GM12878 (cell line): ENCODE results near the gene MBOAT7. TPM values are rescaled to one million over a fixed set of nuclear protein-coding genes. Genes with fewer than 3 reads are reported as not detected.
"Not testable (repeated sequence)": the region's sequence is repeated elsewhere in the genome, so short reads cannot be mapped to it uniquely, and the experiment has no call there.

ENCODE experiments used
- ATAC-seq: fragments of 200-7000 bp; cut with Tn5 transposase; 3 replicates; pipeline ENCODE4 v1.9.1; 2020; ENCODE audit warnings: mild to moderate bottlenecking, moderate library complexity
- BruUV-seq: library from RNA; stranded (reverse); fragments of 400-500 nt; replicated peaks from 2 replicates; lab custom pipeline; 2021; lab: Mats Ljungman, UMichigan
- CTCF ChIA-PET: fragments of 300-600 bp; sonication (Branson Sonifier 250); formaldehyde crosslinking; extraction: SDS; loops from one replicate; lab custom pipeline; 2021; ENCODE audit warnings: inconsistent platforms; lab: Yijun Ruan, JAX
- POLR2A ChIA-PET: fragments of 350-600 bp; formaldehyde crosslinking; extraction: SDS; loops from one replicate; lab custom pipeline; 2021; ENCODE audit warnings: inconsistent platforms; lab: Charles Lee
- RAD21 ChIA-PET: fragments of 300-600 bp; sonication (Branson Sonifier 250); formaldehyde crosslinking; loops from one replicate; lab custom pipeline; 2023; ENCODE audit warnings: antibody characterized with exemption; ENCODE audit not compliant: unreplicated experiment; lab: Charles Lee
- SMC1A ChIA-PET: fragments of 300-600 bp; sonication (Branson Sonifier 250); formaldehyde crosslinking; loops from one replicate; lab custom pipeline; 2023; ENCODE audit not compliant: unreplicated experiment, uncharacterized antibody; lab: Charles Lee
- DNase-seq: peaks from one replicate; pipeline ENCODE4 v3.0.0-alpha.2; 2011; ENCODE audit warnings: low read depth, low spot score
- FAIRE-seq: peaks from 3 replicates; lab custom pipeline; 2011; peaks lifted over from hg19 to GRCh38; lab: Jason Lieb, UNC
- H2AFZ ChIP-seq: 2 replicates; pipeline ENCODE4 v1.6.0; 2011; ENCODE audit warnings: low read depth, low read length, control low read depth; ENCODE audit not compliant: control insufficient read depth
- H3K27ac ChIP-seq: 2 replicates; pipeline ENCODE4 v1.5.1; 2011; ENCODE audit warnings: control low read depth; ENCODE audit not compliant: control insufficient read depth, insufficient read depth
- H3K27me3 ChIP-seq, 2 experiments: replicated peaks in 1 of 2; 2 replicates each; pipeline versions ENCODE4 v1.6.0 to v1.6.1; 2011; ENCODE audit warnings: low read length in 1 of 2; ENCODE audit not compliant: control insufficient read depth in 2 of 2, insufficient read depth in 2 of 2
- H3K36me3 ChIP-seq, 2 experiments: 2 replicates each; pipeline ENCODE4 v1.5.1; 2011; ENCODE audit warnings: low read length in 1 of 2; ENCODE audit not compliant: control insufficient read depth in 2 of 2, insufficient read depth in 2 of 2
- H3K4me1 ChIP-seq: 2 replicates; pipeline ENCODE4 v1.6.1; 2011; ENCODE audit warnings: mild to moderate bottlenecking, low read length, moderate library complexity, mixed read lengths; ENCODE audit not compliant: control insufficient read depth, insufficient read depth
- H3K4me2 ChIP-seq: 2 replicates; pipeline ENCODE4 v1.6.0; 2011; ENCODE audit warnings: control low read depth; ENCODE audit not compliant: control insufficient read depth, insufficient read depth
- H3K4me3 ChIP-seq: fragments of 200-600 bp; sonication (generic); 2 replicates; pipeline ENCODE4 v1.5.1; 2016
- H3K79me2 ChIP-seq: 2 replicates; pipeline ENCODE4 v1.6.0; 2011; ENCODE audit warnings: low read length; ENCODE audit not compliant: control insufficient read depth, insufficient read depth
- H3K9ac ChIP-seq: 2 replicates; pipeline ENCODE4 v1.8.0; 2011; ENCODE audit warnings: low read length, control low read depth, mixed read lengths; ENCODE audit not compliant: control insufficient read depth, insufficient read depth
- H3K9me3 ChIP-seq: replicated peaks from 3 replicates; pipeline ENCODE4 v1.5.1; 2011; ENCODE audit warnings: mild to moderate bottlenecking, low read length; ENCODE audit not compliant: control insufficient read depth, insufficient read depth
- H4K20me1 ChIP-seq: 2 replicates; pipeline ENCODE4 v1.6.0; 2011; ENCODE audit not compliant: control insufficient read depth, insufficient read depth
- CEBPB ChIP-seq, 2 experiments: fragments of 150-350 bp in 1 of 2; IDR thresholded peaks; 2 replicates each; pipeline ENCODE4 v1.6.1; 2012 to 2014; ENCODE audit warnings: low read depth in 2 of 2, low read length in 2 of 2, borderline replicate concordance in 1 of 2, inconsistent platforms in 1 of 2
- CHD2 ChIP-seq: IDR thresholded peaks from 2 replicates; pipeline ENCODE4 v1.6.1; 2011; ENCODE audit warnings: low read depth, low read length, improper control_type of control experiment, borderline replicate concordance
- FOXK2 ChIP-seq: fragments of 450-650 bp; IDR thresholded peaks from 2 replicates; pipeline ENCODE4 v1.6.1; 2017; ENCODE audit warnings: mild to moderate bottlenecking, moderate library complexity
- IKZF1 ChIP-seq: fragments of 450-650 bp; conservative IDR thresholded peaks from 2 replicates; pipeline ENCODE4 v1.6.1; 2017; ENCODE audit warnings: antibody characterized with exemption, mild to moderate bottlenecking
- MEF2B ChIP-seq: fragments of 450-650 bp; IDR thresholded peaks from 2 replicates; pipeline ENCODE4 v1.6.1; 2018; ENCODE audit warnings: mild to moderate bottlenecking, moderate library complexity; ENCODE audit not compliant: partially characterized antibody, poor library complexity, severe bottlenecking
- NFIC ChIP-seq: IDR thresholded peaks from 2 replicates; pipeline ENCODE4 v1.6.1; 2012; ENCODE audit warnings: low read depth, mild to moderate bottlenecking, inconsistent platforms, low read length, moderate library complexity
- POLR2A ChIP-seq: IDR thresholded peaks from 2 replicates; pipeline ENCODE4 v1.6.1; 2011; ENCODE audit warnings: low read depth, mild to moderate bottlenecking, low read length
- POLR2AphosphoS2 ChIP-seq: IDR thresholded peaks from 2 replicates; pipeline ENCODE4 v1.6.1; 2011; ENCODE audit warnings: low read depth, mild to moderate bottlenecking, low read length, improper control_type of control experiment, moderate library complexity
- SMAD1 ChIP-seq: fragments of 450-650 bp; IDR thresholded peaks from 2 replicates; pipeline ENCODE4 v1.6.1; 2018; ENCODE audit warnings: mild to moderate bottlenecking, low read depth; ENCODE audit not compliant: partially characterized antibody
- SREBF1 ChIP-seq: IDR thresholded peaks from 2 replicates; pipeline ENCODE4 v1.6.1; 2012; ENCODE audit warnings: mild to moderate bottlenecking, low read length
- SREBF2 ChIP-seq: IDR thresholded peaks from 2 replicates; pipeline ENCODE4 v1.6.1; 2012; ENCODE audit warnings: mild to moderate bottlenecking, low read length
- SUZ12 ChIP-seq: fragments of 200-600 bp; sonication (generic); IDR thresholded peaks from one replicate; pipeline ENCODE4 v1.6.1; 2018; ENCODE audit warnings: antibody characterized with exemption, mild to moderate bottlenecking; ENCODE audit not compliant: unreplicated experiment
- ZNF622 ChIP-seq: fragments of 450-650 bp; IDR thresholded peaks from 2 replicates; pipeline ENCODE4 v1.6.1; 2017; ENCODE audit warnings: mild to moderate bottlenecking, inconsistent platforms
- WGBS: methylation state at CpG from one replicate; pipeline ENCODE4 v1.1.6; 2016; ENCODE audit warnings: low lambda C conversion rate; ENCODE audit not compliant: insufficient replicate concordance, insufficient coverage; ENCODE audit errors: missing lambda C conversion rate; 5-methylcytosine and 5-hydroxymethylcytosine counted together
- in situ Hi-C: fragments of 300-500 bp; cut with MboI; formaldehyde crosslinking; loops from 9 replicates; pipeline ENCODE4 v1.14.3; 2018; ENCODE audit warnings: mixed read lengths
- intact Hi-C: fragments of 100-400 bp; cut with micrococcal nuclease; formaldehyde crosslinking; loops from one replicate; pipeline ENCODE4 v1.14.2; 2022; ENCODE audit not compliant: unreplicated experiment
- polyA plus RNA-seq, 11 experiments: library from polyadenylated mRNA; depleted of rRNA in 4 of 11; unstranded in 6 of 11; stranded (reverse) in 5 of 11; fragments of >200 nt; fragmentation: Nextera tagmentation in 4 of 11; fragmentation: Illumina TruSeq in 1 of 11; extraction: Ambion mirVana in 4 of 11; extraction: Trizol in 1 of 11; gene quantifications; 1 replicate in 1 of 11; 2 replicates in 10 of 11; pipeline versions ENCODE4 v1.2.1 to v1.2.3, GENCODE V29; 2011 to 2016; ENCODE audit warnings: inconsistent platforms in 2 of 11, missing spikeins in 2 of 11, low read depth in 1 of 11
- total RNA-seq, 4 experiments: library from RNA; depleted of rRNA in 3 of 4; stranded (reverse); fragments of >200 nt in 3 of 4; fragmentation: Illumina TruSeq in 1 of 4; extraction: Trizol in 1 of 4; gene quantifications; 2 replicates each; pipeline versions ENCODE4 v1.2.1 to v1.2.3, GENCODE V29; 2013 to 2021
- TF ChIP-seq, protein P1 (sequence below): fragments of 450-650 bp; IDR thresholded peaks from 2 replicates; pipeline ENCODE4 v1.6.1; 2017; ENCODE audit warnings: antibody characterized with exemption, mild to moderate bottlenecking, moderate library complexity
- TF ChIP-seq, protein P2 (sequence below): IDR thresholded peaks from 2 replicates; pipeline ENCODE4 v1.6.1; 2012; ENCODE audit warnings: low read depth, low read length, improper control_type of control experiment

The MBOAT7 gene
- total and polyA plus RNA-seq, 10 of the 15 experiments (the other 5 are each of a cell fraction or from before 2014, with no cell fraction given): 0.69 to 44.5 (median 21.7) TPM

DNA sequence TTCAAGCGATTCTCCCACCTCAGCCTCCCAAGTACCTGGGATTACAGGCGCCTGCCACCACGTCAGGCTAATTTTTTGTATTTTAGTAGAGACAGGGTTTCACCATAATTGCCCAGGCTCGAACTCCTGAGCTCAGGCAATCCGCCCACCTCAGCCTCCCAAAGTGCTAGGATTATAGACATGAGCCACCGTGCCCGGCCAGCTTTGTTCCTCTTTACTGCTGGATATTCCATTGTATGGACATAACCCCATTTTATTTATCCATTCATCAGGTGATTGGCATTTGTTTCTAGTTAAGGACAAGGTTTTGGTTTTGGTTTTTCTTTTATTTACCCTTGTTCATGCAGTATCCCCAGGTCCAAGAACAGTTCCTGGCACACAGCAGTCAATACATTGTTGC is 7.2 kb upstream of the MBOAT7 start:
- Histone ChIP-seq H3K36me3 (peaks cover 2 to 4% of the 10 kb centered on the region in 2 experiments; a peak in 3 of 4 replicates), H3K27ac (no peak overlapping the region), H3K4me3 (no peak overlapping the region), H3K9me3 (no peaks in the 10 kb centered on the region), H3K4me2 (no peak overlapping the region), H3K79me2 (peaks cover 20% of the 10 kb centered on the region), H3K4me1 (peaks cover 7% of the 10 kb centered on the region), H4K20me1 (no peaks in the 10 kb centered on the region), H3K9ac (no peak overlapping the region), H2AFZ (no peak overlapping the region), H3K27me3 (no peaks in the 10 kb centered on the region)
- ChIA-PET CTCF (no interaction called here), RAD21 (no interaction called here), POLR2A (no interaction called here), SMC1A (no interaction called here)
- in situ Hi-C loops (no loop called here), intact Hi-C loops (no loop called here)
- FAIRE-seq (no peak), ATAC-seq (no peak), DNase-seq (no peak)
- TF ChIP-seq, protein P1, sequence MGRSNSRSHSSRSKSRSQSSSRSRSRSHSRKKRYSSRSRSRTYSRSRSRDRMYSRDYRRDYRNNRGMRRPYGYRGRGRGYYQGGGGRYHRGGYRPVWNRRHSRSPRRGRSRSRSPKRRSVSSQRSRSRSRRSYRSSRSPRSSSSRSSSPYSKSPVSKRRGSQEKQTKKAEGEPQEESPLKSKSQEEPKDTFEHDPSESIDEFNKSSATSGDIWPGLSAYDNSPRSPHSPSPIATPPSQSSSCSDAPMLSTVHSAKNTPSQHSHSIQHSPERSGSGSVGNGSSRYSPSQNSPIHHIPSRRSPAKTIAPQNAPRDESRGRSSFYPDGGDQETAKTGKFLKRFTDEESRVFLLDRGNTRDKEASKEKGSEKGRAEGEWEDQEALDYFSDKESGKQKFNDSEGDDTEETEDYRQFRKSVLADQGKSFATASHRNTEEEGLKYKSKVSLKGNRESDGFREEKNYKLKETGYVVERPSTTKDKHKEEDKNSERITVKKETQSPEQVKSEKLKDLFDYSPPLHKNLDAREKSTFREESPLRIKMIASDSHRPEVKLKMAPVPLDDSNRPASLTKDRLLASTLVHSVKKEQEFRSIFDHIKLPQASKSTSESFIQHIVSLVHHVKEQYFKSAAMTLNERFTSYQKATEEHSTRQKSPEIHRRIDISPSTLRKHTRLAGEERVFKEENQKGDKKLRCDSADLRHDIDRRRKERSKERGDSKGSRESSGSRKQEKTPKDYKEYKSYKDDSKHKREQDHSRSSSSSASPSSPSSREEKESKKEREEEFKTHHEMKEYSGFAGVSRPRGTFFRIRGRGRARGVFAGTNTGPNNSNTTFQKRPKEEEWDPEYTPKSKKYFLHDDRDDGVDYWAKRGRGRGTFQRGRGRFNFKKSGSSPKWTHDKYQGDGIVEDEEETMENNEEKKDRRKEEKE: no peak
- TF ChIP-seq SUZ12 (no peak), CHD2 (no peak), SREBF2 (no peak), POLR2A (no peak), MEF2B (no peak), IKZF1 (no peak), ZNF622 (no peak), NFIC (no peak), SMAD1 (no peak), SREBF1 (no peak), POLR2AphosphoS2 (no peak), CEBPB (IDR thresholded peaks at IDR 0.05; ENCODE audit: borderline replicate concordance in 1 of 2, low read depth in 2 of 2, low read length in 2 of 2) (no peak), FOXK2 (no peak)
- TF ChIP-seq, protein P2, sequence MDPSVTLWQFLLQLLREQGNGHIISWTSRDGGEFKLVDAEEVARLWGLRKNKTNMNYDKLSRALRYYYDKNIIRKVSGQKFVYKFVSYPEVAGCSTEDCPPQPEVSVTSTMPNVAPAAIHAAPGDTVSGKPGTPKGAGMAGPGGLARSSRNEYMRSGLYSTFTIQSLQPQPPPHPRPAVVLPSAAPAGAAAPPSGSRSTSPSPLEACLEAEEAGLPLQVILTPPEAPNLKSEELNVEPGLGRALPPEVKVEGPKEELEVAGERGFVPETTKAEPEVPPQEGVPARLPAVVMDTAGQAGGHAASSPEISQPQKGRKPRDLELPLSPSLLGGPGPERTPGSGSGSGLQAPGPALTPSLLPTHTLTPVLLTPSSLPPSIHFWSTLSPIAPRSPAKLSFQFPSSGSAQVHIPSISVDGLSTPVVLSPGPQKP: no peak
- BruUV-seq: no TSS peak
- WGBS: 96% methylated on average over 7 of the region's 7 CpGs

DNA sequence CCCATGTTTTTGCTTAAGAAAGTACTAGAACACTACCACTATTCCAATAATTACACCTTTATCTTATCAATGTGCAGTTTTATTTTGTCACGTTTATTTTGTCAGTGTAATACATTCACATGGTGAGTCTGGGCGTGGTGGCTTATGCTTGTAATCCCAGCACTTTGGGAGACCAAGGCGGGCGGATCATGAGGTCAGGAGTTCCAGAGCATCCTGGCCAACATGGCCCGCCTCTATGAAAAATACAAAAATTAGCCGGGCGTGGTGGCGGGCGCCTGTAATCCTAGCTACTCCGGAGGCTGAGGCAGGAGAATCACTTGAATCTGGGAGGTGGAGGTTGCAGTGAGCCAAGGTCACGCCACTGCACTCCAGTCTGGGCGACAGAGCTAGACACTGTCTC is 5.1 kb upstream of the MBOAT7 start:
- H3K79me2 ChIP-seq: peaks cover 11% of the 10 kb centered on the region
- FAIRE-seq, H3K9ac ChIP-seq, H2AFZ ChIP-seq, H3K27me3 ChIP-seq, H3K9me3 ChIP-seq, H3K4me2 ChIP-seq, DNase-seq, H4K20me1 ChIP-seq, ATAC-seq, H3K36me3 ChIP-seq, in situ Hi-C loops, CTCF ChIA-PET, POLR2A ChIA-PET, intact Hi-C loops, RAD21 ChIA-PET, H3K4me3 ChIP-seq, H3K27ac ChIP-seq, H3K4me1 ChIP-seq, BruUV-seq: not testable (repeated sequence)
- WGBS: 95% methylated on average over 12 of the region's 12 CpGs
- SMC1A ChIA-PET: interaction anchor here (0.9 kb wide), 1 partner anchor 14 kb away, joined by 4 read pairs; no protein-coding TSS in a partner anchor
